GM21381 (cell line): ENCODE data around the gene ACBD6.

Experiments
- ATAC-seq: cut with Tn5 transposase; IDR thresholded peaks from one replicate; pipeline ENCODE4 v1.9.1; 2021; ENCODE audit warnings: mild to moderate bottlenecking, moderate library complexity; ENCODE audit not compliant: unreplicated experiment

Gene ACBD6

DNA sequence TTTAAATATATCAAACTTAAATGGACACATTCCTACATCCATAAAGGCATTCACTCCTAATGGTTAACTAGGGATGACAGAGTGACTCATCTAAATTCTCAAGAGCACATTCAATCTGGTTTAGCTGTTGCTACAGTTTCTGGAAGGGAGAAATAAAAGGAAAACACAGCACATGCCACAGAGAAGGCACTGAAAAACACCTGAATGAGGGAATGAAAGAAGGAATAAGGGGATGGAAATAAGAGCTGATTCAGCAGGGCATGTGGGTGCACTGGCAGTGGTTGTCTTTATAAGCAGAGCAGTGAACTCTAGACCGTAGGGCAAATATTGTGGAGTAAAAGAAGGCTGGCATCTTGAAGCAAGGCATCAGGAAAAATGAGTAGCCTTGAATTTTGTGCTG, 193.0 kb downstream of the ACBD6 start:
- ATAC-seq: no peak

DNA sequence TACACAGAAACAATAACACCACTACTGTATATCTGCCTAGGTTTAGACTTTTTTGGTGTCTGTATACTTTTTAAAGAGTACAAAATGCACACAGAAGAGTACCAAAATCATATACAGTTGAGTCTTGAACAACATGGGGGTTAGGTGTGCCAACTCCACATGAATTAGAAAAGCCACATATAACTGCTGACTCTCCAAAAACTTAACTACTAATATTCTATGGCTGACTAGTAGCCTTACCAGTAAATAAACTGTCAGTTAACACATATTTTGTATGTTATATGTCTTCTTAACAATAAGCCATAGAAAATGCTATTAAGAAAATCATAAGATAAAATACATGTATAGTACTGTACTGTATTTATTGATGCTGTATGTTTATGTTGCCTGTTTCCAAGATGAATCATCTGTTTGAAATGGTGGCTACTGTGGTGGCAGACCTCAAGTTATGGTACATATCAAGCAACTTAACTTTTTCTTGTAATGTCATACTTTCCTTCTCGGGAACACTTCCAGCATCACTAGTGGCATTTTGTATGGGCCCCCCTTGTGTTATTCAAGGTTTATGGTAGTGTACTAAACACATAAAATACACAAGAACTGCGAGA, 201.1 kb downstream of the ACBD6 start:
- ATAC-seq: no peak

DNA sequence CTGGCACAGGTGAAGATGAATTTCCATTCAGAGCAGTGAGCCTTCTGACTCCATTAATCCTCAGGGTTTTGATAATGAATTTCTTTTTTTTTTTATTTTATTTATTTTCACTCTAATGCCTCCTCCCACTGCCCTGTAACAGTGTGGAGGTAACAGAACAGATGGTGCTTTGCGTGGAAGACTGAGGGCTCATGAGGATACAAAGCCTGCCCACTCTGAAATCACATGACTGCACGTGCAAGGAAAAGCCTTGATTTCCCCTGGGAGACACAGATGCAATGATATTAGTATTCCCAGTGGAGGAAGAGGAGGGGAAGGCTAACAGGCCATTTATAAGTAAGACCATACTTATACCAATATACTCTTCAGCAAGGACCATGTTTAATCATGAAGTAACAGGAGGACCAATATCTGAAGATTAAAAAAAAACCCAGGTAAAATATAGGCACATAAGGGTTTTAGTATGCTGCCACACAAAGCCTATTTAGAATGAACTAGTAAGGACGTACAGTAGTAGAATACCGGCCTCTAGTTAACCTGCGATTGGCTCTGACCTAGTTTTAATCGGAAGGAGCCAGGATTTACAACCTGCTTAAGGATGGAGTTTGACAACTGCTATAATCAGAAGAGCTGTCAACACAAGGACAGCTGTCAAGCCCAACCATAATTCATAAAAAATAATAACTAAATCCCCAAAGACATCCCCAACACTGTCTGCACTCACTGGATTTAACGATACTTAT, 202.7 kb downstream of the ACBD6 start:
- no peak for ATAC-seq

DNA sequence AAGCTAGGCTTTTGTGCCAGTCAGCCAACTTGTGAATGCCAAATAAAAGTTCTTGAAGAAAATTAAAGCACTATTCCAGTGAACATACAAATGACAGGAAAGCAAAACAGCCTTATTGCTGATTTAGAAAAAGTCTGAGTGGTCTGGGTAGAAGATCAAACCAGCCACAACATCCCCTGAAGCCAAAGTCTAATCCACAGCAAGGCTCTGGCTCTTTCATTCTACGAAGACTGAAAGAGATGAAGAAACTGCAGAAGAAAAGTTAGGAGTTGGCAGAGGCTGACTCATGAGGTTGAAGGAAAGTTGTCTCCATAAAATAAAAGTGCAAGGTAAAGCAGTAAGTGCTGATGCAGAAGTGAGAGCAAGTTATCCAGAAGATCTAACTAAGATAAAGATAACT, 206.4 kb downstream of the ACBD6 start:
- no peak for ATAC-seq

DNA sequence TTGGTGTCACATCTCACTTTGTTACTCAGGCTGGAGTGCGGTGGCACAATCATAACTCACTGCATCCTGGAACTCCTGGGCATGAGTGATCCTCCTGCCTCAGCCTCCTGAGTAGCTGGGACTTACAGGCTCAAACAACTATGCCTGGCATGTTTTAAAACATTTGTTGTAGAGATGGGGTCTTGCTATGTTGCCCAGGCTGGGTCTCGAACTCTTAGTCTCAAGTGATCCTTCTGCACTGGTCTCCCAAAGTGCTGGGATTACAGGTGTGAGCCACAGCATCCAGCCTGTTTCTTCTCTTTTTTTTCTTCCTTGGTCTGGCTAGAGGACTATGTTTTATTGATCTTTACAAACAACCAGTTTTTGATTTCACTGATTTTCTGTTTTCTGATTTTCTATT, 207.7 kb downstream of the ACBD6 start:
- ATAC-seq: no peak

DNA sequence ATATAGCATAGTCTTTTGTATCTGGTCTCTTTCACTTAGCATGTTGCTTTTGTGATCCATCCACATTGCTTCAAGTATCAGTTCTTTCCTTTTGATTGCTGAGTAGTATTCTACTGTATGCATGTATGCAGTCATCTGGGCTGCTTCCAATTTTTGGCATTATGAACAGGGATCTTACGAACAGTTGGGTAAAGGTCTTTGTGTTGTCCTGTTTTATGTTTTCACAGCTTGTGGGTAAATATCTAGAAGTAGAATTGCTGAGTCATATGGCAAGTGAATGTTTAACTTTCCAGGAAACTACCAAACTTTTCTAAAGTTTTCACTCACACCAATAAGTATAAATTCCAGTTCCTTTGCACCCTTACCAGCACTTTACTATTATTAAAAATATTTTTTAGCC, 211.4 kb downstream of the ACBD6 start:
- no peak for ATAC-seq

DNA sequence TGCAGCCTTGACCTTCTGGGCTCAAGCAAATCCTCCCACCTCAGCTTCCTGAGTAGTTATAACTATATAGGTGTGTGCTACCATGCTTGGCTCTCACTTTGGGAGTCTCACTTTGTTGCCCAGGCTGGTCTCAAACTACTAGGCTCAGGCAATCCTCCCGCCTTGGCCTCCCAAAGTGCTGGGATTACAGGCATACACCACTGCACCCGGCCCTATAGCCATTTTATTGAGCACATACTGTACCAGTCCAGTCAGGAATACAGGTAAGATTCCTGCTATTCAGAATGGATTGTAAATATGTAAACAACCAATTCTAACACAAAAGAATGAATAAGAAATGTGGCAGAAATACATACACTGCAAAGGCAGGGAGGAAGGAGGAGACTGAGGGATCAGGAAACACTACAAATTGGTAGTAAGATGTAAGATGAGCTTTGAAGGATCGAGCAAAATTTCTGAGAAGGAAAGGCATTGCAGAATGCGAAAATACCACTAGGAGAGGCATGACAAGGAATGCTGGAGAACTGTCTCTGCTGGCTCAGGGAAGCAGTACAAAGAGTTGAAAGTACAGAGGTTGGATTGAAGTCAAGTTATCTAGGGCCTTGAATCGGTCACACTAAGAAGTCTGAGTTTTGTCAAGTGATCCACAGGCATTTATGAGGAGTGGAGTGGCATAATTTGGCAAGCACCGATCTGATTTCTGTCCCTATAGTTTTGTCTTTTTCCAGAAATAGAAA, 211.9 kb downstream of the ACBD6 start:
- ATAC-seq: no peak

DNA sequence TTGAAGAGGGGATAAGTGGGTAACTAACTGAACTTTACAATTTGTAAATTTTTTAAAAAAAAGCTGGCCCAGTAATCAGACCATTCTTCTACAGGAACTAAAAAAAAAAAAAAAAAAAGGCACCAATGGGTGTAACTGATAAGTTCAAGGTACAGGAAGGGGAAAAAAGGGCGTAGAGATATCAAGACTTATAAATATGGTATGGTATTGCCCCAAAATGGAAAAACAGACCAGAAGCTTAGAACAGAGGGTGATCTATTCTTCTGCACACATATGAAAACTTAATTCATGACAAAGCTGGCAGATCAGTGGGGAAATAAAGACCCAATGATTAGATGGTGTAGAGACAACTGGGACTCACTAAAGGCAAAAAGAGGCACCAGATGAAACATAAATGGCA, 213.4 kb downstream of the ACBD6 start:
- ATAC-seq: no peak

DNA sequence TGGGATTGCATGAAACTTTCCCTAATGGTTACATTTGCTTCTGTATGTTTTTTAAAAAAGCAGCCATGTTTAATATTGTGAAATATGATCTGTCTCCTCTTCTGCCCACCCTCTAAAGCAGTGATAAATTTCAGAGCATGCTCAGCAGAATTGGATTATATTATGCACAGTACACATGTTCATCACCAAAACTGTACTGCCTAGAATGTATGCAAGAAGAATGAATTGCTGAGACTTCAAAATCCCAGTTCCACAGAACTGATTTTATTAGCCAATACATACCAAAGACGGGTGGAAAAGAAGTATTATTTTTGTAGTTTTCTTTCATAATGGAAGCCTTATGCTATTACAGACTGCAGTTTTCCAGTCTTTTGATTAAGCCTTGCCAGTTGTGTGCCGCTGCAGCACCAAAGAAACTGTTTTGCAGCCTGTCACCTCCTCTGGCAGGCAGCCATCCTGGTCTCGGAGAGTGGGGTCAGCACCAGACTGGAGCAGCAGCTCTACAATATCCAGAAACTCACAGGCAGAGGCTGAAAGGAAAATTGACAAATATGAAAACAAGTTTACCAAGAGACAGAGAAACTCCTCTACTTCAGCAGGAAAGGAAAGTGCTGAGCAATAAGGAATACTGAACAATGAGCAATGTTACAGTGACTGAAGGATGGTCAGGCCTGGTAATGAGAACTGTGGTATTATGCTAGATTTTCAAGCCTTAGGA, 214.2 kb downstream of the ACBD6 start:
- ATAC-seq: no peak

DNA sequence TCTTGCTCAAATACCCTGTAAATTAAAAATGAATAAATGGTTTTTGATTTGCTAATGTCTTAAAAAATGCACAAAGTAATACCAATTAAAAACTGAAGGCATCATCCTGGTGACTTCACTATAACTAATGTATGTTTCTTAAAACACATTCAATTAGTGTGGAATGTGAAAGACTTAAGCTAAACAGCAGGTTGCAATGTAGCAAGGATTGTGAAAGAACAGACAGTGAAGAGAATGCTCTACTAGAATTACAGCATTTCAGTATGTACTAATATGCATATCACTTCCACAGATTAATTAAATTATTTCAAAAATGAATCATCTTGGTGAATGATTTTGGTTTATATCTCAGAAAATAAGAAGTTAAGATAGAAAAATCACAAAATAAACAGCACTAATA, 216.0 kb downstream of the ACBD6 start:
- ATAC-seq: no peak

DNA sequence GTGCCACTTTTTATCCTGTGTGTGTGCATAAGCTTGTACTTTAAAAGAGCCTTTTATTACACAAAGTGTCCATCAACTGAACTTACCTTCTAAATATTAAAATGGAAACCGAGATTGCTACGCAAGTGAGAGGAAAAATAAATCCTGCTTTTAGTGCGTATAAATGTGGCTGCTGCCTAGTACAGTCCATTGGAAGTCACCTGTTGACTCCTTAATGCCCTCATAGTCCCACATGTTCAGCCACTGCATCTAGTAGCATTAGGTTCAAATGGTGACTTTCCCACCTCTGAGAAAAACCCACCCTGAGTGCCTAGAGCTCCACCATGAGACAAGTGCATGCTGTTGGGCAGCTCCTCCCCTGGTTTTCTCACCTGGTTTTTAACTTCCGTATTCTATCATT, 219.3 kb downstream of the ACBD6 start:
- ATAC-seq: no peak

DNA sequence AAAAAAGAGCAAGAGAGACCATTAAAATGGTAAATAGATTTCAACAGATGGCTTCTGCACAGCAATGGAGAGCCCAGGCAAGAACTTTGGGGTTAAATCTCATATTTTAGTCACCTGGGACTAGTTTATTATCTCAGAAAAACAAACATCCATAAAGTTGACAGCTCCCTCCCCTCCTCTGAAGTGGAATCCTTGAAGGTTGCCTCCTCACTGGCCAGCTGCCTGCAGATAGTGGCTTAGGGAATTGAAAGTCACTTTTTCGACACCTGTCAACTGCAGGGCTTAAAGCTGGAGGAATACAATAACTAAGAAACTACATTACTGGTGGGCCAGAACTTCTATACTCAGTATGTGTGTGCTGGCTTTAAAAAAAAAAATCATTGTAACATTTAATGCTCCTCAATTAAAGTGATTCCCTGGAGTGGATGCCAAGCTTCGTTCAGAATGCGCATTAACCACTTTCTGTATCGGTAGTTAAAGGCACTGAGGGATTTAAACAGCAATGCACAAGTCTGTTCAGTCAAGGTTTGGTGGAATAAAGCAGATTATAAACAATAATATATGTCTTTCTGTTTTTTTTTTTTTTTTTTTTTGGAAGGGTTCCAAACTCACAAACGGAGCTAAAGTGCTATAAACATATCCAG, 219.9 kb downstream of the ACBD6 start:
- ATAC-seq: no peak

DNA sequence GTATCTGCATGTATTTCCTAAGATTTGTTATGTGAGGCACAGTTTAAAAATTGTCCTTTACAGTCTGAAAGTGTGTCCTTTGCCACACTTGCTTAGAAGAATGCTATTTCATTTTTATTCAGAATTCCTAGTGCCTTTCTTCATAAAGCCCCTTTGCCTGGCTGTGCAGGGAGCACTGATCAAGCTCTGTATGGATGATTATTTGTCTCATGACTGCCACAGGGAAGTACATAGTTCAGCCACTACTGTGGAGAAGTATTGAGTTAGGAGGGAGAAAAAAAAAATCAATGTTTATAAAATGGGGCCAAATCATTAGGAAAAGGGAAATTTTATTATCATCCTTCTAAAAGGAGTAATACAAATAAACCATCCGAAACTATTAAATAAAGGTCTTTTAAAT, 220.9 kb downstream of the ACBD6 start:
- ATAC-seq: no peak

DNA sequence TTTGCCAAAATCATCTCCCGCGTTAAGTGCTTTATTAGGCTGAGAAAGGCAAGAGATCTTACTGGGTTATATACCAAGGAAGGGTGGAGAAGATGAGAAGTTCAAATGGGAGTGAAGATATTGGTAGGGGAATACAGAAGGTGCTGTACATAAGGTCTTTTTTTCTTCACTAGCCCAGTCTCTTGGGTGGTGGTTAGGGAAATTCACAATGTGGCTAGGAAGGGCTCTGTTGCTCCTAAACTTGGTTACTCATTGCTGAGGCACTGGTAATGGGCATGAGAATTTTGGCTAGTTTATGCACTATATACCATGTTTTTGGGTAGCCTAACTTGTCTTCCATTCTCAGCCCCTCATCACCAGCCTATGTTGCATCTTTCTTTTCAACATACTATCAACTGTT, 221.8 kb downstream of the ACBD6 start:
- ATAC-seq: no peak

DNA sequence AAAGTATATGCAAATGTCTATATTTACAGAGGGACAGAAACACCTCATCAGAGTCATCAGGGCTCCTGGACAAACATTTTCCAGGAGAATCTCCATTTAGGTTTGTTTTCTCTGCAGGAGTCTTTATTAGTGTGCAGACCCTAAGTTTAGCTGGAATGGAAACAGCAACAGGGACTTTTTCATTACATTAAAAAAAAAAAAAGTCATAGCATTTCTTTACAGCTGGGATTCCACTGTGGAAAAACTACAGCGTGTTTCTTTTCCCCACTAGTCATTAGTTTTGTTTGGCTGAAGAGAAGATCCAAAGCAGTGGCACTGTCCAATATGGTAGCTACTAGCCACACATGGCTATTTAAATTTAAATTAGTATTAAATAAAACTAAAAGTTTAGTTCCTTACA, 222.7 kb downstream of the ACBD6 start:
- ATAC-seq: no peak

DNA sequence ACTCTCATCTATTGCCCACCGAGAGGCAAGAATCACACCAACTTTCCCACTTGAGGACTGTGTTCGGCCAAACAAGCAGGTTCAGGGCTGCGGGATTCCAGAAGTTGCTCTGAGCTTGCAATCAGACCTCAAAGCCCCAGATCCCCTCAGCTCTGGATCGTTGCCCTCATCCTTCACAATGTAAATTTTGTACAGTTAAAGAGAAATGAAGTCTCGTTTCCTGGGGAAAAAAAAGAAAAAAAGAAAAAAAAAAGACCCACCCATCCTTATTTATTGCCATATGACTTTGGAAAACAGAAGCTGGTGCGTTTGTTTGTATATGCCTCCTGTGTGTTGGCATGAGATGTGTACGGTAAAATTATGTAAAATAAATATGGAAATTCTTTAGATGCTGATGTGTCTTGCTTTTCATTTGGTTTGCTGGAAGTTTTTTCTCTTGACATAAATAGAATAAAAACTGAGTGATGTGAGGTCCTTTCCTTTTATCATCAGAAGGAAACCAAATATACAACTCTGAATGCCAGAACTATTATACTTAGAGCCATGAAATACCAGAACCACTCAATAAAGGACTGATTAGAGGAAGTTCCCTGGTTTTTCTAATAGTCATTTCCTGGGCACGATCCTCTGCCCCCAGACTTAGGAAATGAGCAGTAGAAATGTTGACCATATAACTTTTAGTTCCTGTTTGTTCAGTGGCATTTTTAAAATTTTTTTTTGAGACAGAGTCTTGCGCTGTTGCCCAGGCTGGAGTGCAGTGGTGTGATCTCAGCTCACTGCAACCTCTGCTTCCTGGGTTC, 223.6 kb downstream of the ACBD6 start:
- no peak for ATAC-seq

DNA sequence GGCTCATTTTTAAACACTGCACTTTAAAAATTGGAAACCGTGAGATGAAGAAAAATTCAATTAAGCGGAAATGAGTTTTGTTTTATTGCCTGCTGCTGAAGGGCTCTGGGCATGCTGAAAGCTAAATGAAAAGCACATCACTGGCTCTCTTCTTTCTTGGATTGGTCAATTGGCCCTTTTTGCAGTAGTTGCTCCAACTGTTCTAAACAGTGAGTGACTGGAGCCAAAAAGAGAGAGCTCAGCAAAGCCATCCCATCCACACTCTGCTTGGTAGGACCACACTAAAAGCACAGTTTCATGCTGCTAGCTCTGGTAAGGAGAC, 224.2 kb downstream of the ACBD6 start:
- ATAC-seq: no peak

DNA sequence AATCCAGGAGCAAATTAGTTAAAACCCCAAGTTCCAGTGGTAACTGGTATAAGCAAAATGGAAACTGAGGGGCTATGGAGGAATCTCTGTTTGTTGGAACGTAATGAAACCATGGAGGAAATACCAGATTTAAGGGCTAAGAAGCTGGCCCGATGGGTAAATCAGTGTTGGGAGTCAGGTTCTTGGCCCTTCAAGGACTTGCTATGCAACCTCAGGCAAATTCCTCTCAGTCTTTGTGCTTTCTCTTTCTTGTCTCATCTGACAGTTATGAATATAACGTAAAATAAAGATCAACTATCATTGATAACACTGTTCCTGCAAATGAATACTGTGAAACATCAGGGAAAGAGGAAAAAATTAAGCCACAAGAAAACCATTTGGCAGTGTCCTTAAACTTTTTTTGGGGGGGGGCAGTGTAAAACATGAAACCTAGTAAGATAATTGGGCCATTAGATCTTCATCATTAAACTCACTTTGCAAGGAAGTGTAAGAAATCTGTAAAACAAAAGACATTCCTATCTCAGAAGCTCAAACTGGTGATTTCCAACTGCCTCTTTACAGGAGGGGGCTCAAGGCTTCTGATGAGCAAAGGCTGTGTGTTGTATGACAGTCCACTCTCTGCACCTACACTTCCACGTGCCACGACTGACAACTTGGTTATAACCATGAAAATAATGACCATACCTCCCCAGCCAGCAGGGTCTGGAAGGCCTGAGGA, 224.7 kb downstream of the ACBD6 start:
- ATAC-seq: no peak

DNA sequence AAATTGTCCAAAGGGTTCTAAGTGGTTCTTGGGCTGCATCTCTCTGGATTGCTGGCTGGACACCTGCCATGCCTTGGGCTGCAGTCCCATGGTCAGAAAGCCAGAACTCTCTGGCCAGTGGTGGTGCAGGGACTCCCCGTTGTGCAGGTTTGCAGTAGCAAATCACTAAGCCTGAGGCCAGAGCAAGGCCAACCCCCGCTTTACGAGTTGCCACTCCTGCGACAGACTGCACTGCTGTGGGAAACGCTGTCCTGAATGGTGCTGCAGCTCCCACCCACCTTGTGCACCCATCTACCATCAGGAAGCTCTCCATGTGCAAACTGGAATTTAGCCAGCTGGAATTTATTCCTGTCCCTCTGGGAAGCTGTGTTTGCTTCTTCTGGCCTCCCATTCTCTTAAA, 226.7 kb downstream of the ACBD6 start:
- no peak for ATAC-seq

DNA sequence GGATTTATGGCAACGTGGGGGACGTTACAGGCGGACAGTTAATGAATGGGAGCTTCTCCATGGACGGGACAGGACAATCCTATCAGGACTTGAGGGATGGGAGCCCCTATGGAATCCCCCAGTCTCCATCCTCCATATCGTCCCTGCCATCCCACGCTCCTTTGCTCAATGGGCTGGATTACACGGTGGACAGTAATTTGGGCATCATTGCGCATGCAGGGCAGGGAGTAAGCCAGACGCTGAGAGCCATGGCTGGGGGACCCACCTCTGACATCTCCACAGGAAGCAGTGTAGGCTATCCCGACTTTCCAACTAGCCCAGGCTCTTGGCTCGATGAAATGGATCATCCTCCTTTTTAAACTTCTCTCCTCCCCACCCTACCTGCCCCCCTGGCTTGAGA, 228.2 kb downstream of the ACBD6 start:
- ATAC-seq: no peak
